IMR-90 (cell line): ENCODE measurements around the gene DDX20. TPM values are rescaled to one million over a fixed set of nuclear protein-coding genes. Genes with fewer than 3 reads are reported as not detected.

Experiments used
- ATAC-seq: fragments of 200-7000 bp; cut with Tn5 transposase; 2 replicates; pipeline ENCODE4 v1.9.1; 2020; ENCODE audit warnings: low read depth, mild to moderate bottlenecking, moderate library complexity
- BruUV-seq: library from RNA; stranded (reverse); fragments of 400-500 nt; replicated peaks from 2 replicates; lab custom pipeline; 2021; lab: Mats Ljungman, UMichigan
- CTCF ChIA-PET: fragments of 300-600 bp; formaldehyde crosslinking; extraction: SDS; loops from one replicate; lab custom pipeline; 2021; ENCODE audit warnings: antibody characterized with exemption; lab: Yijun Ruan, JAX
- POLR2A ChIA-PET: fragments of 300-600 bp; sonication (Branson Sonifier 250); formaldehyde crosslinking; loops from one replicate; lab custom pipeline; 2022; ENCODE audit warnings: antibody characterized with exemption; ENCODE audit not compliant: unreplicated experiment; lab: Charles Lee
- DNase-seq: peaks from one replicate; pipeline ENCODE4 v3.0.0; 2013
- H2AFZ ChIP-seq: replicated peaks from 2 replicates; pipeline ENCODE3; 2013; ENCODE audit warnings: low read length, mild to moderate bottlenecking; ENCODE audit not compliant: poor library complexity
- H2AK5ac ChIP-seq: 2 replicates; pipeline ENCODE4 v1.6.1; 2013; ENCODE audit warnings: low read depth, low read length, inconsistent platforms
- H2AK9ac ChIP-seq: replicated peaks from 2 replicates; pipeline ENCODE3; 2013; ENCODE audit warnings: mild to moderate bottlenecking, low read depth, low read length, moderate library complexity; ENCODE audit not compliant: poor library complexity
- H2BK120ac ChIP-seq: 2 replicates; pipeline ENCODE4 v1.6.1; 2013; ENCODE audit warnings: low read depth, low read length, inconsistent platforms
- H2BK15ac ChIP-seq: 3 replicates; pipeline ENCODE4 v1.6.1; 2013; ENCODE audit warnings: low read depth, low read length, inconsistent platforms
- H2BK20ac ChIP-seq: 2 replicates; pipeline ENCODE4 v1.6.1; 2013; ENCODE audit warnings: low read depth, mild to moderate bottlenecking, inconsistent platforms, low read length, moderate library complexity
- H2BK5ac ChIP-seq: 2 replicates; pipeline ENCODE4 v1.6.1; 2013; ENCODE audit warnings: mild to moderate bottlenecking, low read depth, low read length, inconsistent platforms; ENCODE audit not compliant: poor library complexity, severe bottlenecking
- H3K14ac ChIP-seq: replicated peaks from 2 replicates; pipeline ENCODE4 v1.6.1; 2013; ENCODE audit warnings: low read depth, low read length, inconsistent platforms
- H3K18ac ChIP-seq: 2 replicates; pipeline ENCODE4 v1.6.1; 2013; ENCODE audit warnings: low read depth, low read length, control low read depth
- H3K23ac ChIP-seq: 2 replicates; pipeline ENCODE4 v1.6.1; 2013; ENCODE audit warnings: low read depth, low read length, inconsistent platforms
- H3K27ac ChIP-seq: 2 replicates; pipeline ENCODE4 v1.5.1; 2013; ENCODE audit warnings: mild to moderate bottlenecking, control low read depth, low read length; ENCODE audit not compliant: insufficient read depth
- H3K27me3 ChIP-seq: 2 replicates; pipeline ENCODE4 v1.6.1; 2013; ENCODE audit warnings: low read length; ENCODE audit not compliant: control insufficient read depth, insufficient read depth
- H3K36me3 ChIP-seq: 2 replicates; pipeline ENCODE4 v1.6.1; 2013; ENCODE audit warnings: low read length, mixed read lengths; ENCODE audit not compliant: control insufficient read depth, insufficient read depth
- H3K4ac ChIP-seq: 2 replicates; pipeline ENCODE4 v1.6.1; 2013; ENCODE audit warnings: low read depth, low read length, inconsistent platforms
- H3K4me1 ChIP-seq: 2 replicates; pipeline ENCODE4 v1.6.1; 2013; ENCODE audit warnings: low read length, mixed read lengths; ENCODE audit not compliant: control insufficient read depth, insufficient read depth
- H3K4me2 ChIP-seq: 2 replicates; pipeline ENCODE4 v1.6.1; 2013; ENCODE audit warnings: low read depth, mild to moderate bottlenecking, control low read depth, low read length, moderate library complexity
- H3K4me3 ChIP-seq: 2 replicates; pipeline ENCODE4 v1.5.1; 2013; ENCODE audit warnings: low read depth, mild to moderate bottlenecking, control low read depth, low read length, moderate library complexity; ENCODE audit not compliant: insufficient read depth
- H3K56ac ChIP-seq: 2 replicates; pipeline ENCODE4 v1.6.1; 2013; ENCODE audit warnings: low read length, inconsistent platforms; ENCODE audit not compliant: insufficient read depth; ENCODE audit errors: extremely low read depth
- H3K79me1 ChIP-seq, 2 experiments: 2 replicates each; pipeline ENCODE4 v1.6.1; 2013; ENCODE audit warnings: low read length in 2 of 2, inconsistent platforms in 1 of 2, low read depth in 1 of 2
- H3K9ac ChIP-seq: 2 replicates; pipeline ENCODE4 v1.6.1; 2013; ENCODE audit warnings: low read depth, low read length, control low read depth
- H3K9me1 ChIP-seq: 2 replicates; pipeline ENCODE4 v1.6.1; 2013; ENCODE audit warnings: low read length, inconsistent platforms; ENCODE audit not compliant: insufficient read depth
- H3K9me3 ChIP-seq: 2 replicates; pipeline ENCODE4 v1.6.1; 2013; ENCODE audit warnings: low read length; ENCODE audit not compliant: control insufficient read depth, insufficient read depth
- H4K20me1 ChIP-seq: 2 replicates; pipeline ENCODE4 v1.6.1; 2013; ENCODE audit warnings: low read length, inconsistent platforms; ENCODE audit not compliant: insufficient read depth
- H4K5ac ChIP-seq: 2 replicates; pipeline ENCODE4 v1.6.1; 2013; ENCODE audit warnings: mild to moderate bottlenecking, low read depth, low read length, control low read depth
- H4K8ac ChIP-seq, 2 experiments: 2 replicates each; pipeline ENCODE4 v1.6.1; 2013; ENCODE audit warnings: low read depth in 2 of 2, low read length in 2 of 2, control low read depth in 1 of 2, inconsistent platforms in 1 of 2
- H4K91ac ChIP-seq: 2 replicates; pipeline ENCODE4 v1.6.1; 2013; ENCODE audit warnings: low read depth, low read length, inconsistent platforms; ENCODE audit not compliant: insufficient read depth
- BHLHE40 ChIP-seq: fragments of 150-350 bp; IDR thresholded peaks from 2 replicates; pipeline ENCODE4 v1.6.1; 2016; ENCODE audit warnings: mild to moderate bottlenecking, low read depth, low read length
- CEBPB ChIP-seq: IDR thresholded peaks from 2 replicates; pipeline ENCODE4 v1.6.1; 2012; ENCODE audit warnings: low read depth, low read length, improper control_type of control experiment
- CHD1 ChIP-seq: IDR thresholded peaks from 2 replicates; pipeline ENCODE4 v1.6.1; 2012; ENCODE audit warnings: low read depth, low read length, improper control_type of control experiment
- MAZ ChIP-seq: IDR thresholded peaks from 2 replicates; pipeline ENCODE4 v1.6.1; 2012; ENCODE audit warnings: low read depth, mild to moderate bottlenecking, low read length, improper control_type of control experiment, moderate library complexity, borderline replicate concordance
- MXI1 ChIP-seq: IDR thresholded peaks from 2 replicates; pipeline ENCODE4 v1.6.1; 2012; ENCODE audit warnings: low read depth, mild to moderate bottlenecking, low read length, moderate library complexity, borderline replicate concordance
- NFE2L2 ChIP-seq: fragments of 150-350 bp; IDR thresholded peaks from 2 replicates; pipeline ENCODE4 v1.6.1; 2016; ENCODE audit warnings: low read depth, mild to moderate bottlenecking, low read length
- RCOR1 ChIP-seq: IDR thresholded peaks from 2 replicates; pipeline ENCODE4 v1.6.1; 2012; ENCODE audit warnings: mild to moderate bottlenecking, low read length, improper control_type of control experiment; ENCODE audit not compliant: insufficient replicate concordance
- SMC3 ChIP-seq: fragments of 150-350 bp; IDR thresholded peaks from 2 replicates; pipeline ENCODE4 v1.6.1; 2016; ENCODE audit warnings: low read depth, mild to moderate bottlenecking, antibody characterized with exemption, low read length, moderate library complexity
- WGBS, 2 experiments: methylation state at CpG; one replicate each; pipeline versions ENCODE4 v1.1.5 to v1.1.7; 2013; ENCODE audit warnings: missing lambda C conversion rate in 2 of 2; ENCODE audit not compliant: insufficient read length in 1 of 2; ENCODE audit errors: extremely low coverage in 2 of 2; 5-methylcytosine and 5-hydroxymethylcytosine counted together
- dilution Hi-C: fragments of 300-500 bp; cut with HindIII; formaldehyde crosslinking; loops from one replicate; pipeline ENCODE4 v1.14.3; 2018; ENCODE audit warnings: low sequenced_read_pairs; ENCODE audit not compliant: unreplicated experiment
- in situ Hi-C: fragments of 300-500 bp; cut with MboI; formaldehyde crosslinking; loops from 3 replicates; pipeline ENCODE4 v1.14.3; 2019; ENCODE audit warnings: low sequenced_read_pairs, inconsistent platforms, mixed read lengths
- intact Hi-C: fragments of 100-400 bp; cut with micrococcal nuclease; formaldehyde crosslinking; loops from 2 replicates; pipeline ENCODE4 v1.10.0; 2022
- polyA plus RNA-seq, 3 experiments: library from polyadenylated mRNA; depleted of rRNA; stranded (reverse); fragments of >200 nt; gene quantifications; 2 replicates each; pipeline ENCODE4 v1.2.3, GENCODE V29; 2012; ENCODE audit warnings: low replicate concordance in 1 of 3
- total RNA-seq: library from RNA; depleted of rRNA; stranded (reverse); fragments of >200 nt; gene quantifications from 2 replicates; pipeline ENCODE4 v1.2.3, GENCODE V29; 2012
- TF ChIP-seq, protein P1 (sequence below): conservative IDR thresholded peaks from 2 replicates; pipeline ENCODE4 v1.5.1; 2012; ENCODE audit warnings: mild to moderate bottlenecking, low read depth, low read length, improper control_type of control experiment

Gene DDX20
- total and polyA plus RNA-seq, 2 of the 4 experiments (the other 2 are of a cell fraction) = 5.7 to 10.9 TPM

GRCh38 chr1:111723091-111723806 lies 32.5 kb upstream of the DDX20 start:
- intact Hi-C loops = no loop called here
- no CpG with 5 or more reads among the region's 7 CpGs for WGBS, 2 experiments

More at GRCh38 chr1:111723091-111723806, 32.5 kb upstream of the DDX20 start:
- Histone ChIP-seq H4K8ac (no peak overlapping the region; a peak in 1 of 4 replicates), H3K9ac (no peak overlapping the region), H2AK5ac (peak overlapping the region; percentile 50; the same call in 1 of the 2 replicates), H3K79me1 (peaks cover 0 to 3% of the 10 kb centered on the region in 2 experiments; a peak in 1 of 4 replicates), H3K4me3 (no peak overlapping the region), H4K5ac (no peak overlapping the region), H3K4me1 (peaks cover 12% of the 10 kb centered on the region), H4K91ac (no peak overlapping the region), H3K9me3 (no peaks in the 10 kb centered on the region), H3K14ac (no peak overlapping the region), H3K56ac (no peak overlapping the region), H3K23ac (no peak overlapping the region), H3K4me2 (no peak overlapping the region), H2AFZ (no peak overlapping the region), H2AK9ac (no peak overlapping the region), H2BK5ac (no peak overlapping the region), H2BK20ac (no peak overlapping the region), H4K20me1 (no peaks in the 10 kb centered on the region), H3K18ac (no peak overlapping the region), H3K9me1 (peaks cover 25% of the 10 kb centered on the region), H2BK120ac (0 out of 2 replicates have a peak overlapping the region, but pooled peaks have one; percentile 14), H3K4ac (peak overlapping the region; percentile 24), H3K27me3 (no peaks in the 10 kb centered on the region), H3K27ac (no peak overlapping the region), H3K36me3 (peaks cover 5% of the 10 kb centered on the region; the same call in 1 of the 2 replicates), H2BK15ac (no peak overlapping the region; the same call in 2 of the 3 replicates)
- dilution Hi-C loops (no loop called here), in situ Hi-C loops (no loop called here)
- TF ChIP-seq RCOR1 (no peak), CEBPB (no peak), NFE2L2 (no peak), SMC3 (no peak), MXI1 (no peak), BHLHE40 (no peak), MAZ (no peak), CHD1 (no peak)
- TF ChIP-seq, protein P1, sequence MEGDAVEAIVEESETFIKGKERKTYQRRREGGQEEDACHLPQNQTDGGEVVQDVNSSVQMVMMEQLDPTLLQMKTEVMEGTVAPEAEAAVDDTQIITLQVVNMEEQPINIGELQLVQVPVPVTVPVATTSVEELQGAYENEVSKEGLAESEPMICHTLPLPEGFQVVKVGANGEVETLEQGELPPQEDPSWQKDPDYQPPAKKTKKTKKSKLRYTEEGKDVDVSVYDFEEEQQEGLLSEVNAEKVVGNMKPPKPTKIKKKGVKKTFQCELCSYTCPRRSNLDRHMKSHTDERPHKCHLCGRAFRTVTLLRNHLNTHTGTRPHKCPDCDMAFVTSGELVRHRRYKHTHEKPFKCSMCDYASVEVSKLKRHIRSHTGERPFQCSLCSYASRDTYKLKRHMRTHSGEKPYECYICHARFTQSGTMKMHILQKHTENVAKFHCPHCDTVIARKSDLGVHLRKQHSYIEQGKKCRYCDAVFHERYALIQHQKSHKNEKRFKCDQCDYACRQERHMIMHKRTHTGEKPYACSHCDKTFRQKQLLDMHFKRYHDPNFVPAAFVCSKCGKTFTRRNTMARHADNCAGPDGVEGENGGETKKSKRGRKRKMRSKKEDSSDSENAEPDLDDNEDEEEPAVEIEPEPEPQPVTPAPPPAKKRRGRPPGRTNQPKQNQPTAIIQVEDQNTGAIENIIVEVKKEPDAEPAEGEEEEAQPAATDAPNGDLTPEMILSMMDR = no peak
- ChIA-PET CTCF (interaction anchor here (1.1 kb wide), 1 partner anchor 215 kb away, joined by 4 read pairs; no protein-coding TSS in a partner anchor), POLR2A (interaction anchor here (0.5 kb wide), 1 partner anchor 675 kb away, joined by 11 read pairs; no protein-coding TSS in a partner anchor)
- BruUV-seq = no TSS peak
- DNase-seq = no peak
- no peak for ATAC-seq
